ENCODE measurements around the gene RXFP3.

GRCh38 chr5:33903118-33903517 is 33.1 kb upstream of the RXFP3 start:
- TF ChIP-seq, protein P1, sequence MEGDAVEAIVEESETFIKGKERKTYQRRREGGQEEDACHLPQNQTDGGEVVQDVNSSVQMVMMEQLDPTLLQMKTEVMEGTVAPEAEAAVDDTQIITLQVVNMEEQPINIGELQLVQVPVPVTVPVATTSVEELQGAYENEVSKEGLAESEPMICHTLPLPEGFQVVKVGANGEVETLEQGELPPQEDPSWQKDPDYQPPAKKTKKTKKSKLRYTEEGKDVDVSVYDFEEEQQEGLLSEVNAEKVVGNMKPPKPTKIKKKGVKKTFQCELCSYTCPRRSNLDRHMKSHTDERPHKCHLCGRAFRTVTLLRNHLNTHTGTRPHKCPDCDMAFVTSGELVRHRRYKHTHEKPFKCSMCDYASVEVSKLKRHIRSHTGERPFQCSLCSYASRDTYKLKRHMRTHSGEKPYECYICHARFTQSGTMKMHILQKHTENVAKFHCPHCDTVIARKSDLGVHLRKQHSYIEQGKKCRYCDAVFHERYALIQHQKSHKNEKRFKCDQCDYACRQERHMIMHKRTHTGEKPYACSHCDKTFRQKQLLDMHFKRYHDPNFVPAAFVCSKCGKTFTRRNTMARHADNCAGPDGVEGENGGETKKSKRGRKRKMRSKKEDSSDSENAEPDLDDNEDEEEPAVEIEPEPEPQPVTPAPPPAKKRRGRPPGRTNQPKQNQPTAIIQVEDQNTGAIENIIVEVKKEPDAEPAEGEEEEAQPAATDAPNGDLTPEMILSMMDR (IDR thresholded peaks at IDR 0.05; ENCODE audit: low read depth, low read length, poor library complexity, severe bottlenecking): no peak
- no peak for TF ChIP-seq EZH2phosphoT487 (IDR thresholded peaks at IDR 0.05; ENCODE audit: borderline replicate concordance, low read length)

Data from DOHH2 (cell line).